SU-DHL-6 (cell line): Measurements from ENCODE around the gene NLN.

Experiments
- EZH2phosphoT487 ChIP-seq: fragments of 200-600 bp; sonication (generic), shearing (Covaris generic); conservative IDR thresholded peaks from 2 replicates; pipeline ENCODE4 v1.6.1; 2018; ENCODE audit warnings: mild to moderate bottlenecking, antibody characterized with exemption, low read length, moderate library complexity, mixed read lengths
- TF ChIP-seq, protein P1 (sequence below): fragments of 200-600 bp; sonication (generic); IDR thresholded peaks from one replicate; pipeline ENCODE4 v1.5.1; 2017; ENCODE audit warnings: antibody characterized with exemption, mild to moderate bottlenecking, low read length, moderate library complexity; ENCODE audit not compliant: insufficient read depth, poor library complexity, severe bottlenecking

DNA sequence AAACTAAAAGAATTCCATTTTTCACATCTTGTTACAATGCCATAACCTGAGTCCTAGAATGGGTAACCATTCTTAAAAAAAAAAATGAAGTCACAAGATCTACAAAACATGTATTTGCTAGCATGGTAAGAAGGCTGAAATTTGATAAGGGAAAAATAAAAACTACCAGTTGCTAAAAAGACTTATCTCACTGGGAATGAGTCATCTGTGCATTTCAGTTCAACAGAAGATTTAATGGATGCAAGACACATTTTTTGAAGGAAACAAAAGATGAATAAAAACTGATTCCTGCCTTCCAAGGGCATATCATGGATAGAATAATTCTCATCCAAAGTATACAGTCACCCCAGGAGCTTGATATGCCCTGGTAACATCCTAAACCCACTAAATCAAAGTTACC is 47.3 kb upstream of the NLN start:
- TF ChIP-seq, protein P1, sequence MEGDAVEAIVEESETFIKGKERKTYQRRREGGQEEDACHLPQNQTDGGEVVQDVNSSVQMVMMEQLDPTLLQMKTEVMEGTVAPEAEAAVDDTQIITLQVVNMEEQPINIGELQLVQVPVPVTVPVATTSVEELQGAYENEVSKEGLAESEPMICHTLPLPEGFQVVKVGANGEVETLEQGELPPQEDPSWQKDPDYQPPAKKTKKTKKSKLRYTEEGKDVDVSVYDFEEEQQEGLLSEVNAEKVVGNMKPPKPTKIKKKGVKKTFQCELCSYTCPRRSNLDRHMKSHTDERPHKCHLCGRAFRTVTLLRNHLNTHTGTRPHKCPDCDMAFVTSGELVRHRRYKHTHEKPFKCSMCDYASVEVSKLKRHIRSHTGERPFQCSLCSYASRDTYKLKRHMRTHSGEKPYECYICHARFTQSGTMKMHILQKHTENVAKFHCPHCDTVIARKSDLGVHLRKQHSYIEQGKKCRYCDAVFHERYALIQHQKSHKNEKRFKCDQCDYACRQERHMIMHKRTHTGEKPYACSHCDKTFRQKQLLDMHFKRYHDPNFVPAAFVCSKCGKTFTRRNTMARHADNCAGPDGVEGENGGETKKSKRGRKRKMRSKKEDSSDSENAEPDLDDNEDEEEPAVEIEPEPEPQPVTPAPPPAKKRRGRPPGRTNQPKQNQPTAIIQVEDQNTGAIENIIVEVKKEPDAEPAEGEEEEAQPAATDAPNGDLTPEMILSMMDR: no peak
- no peak for TF ChIP-seq EZH2phosphoT487
